ENCODE data around the gene ANKRD63. TPM values are rescaled to one million over a fixed set of nuclear protein-coding genes. Genes with fewer than 3 reads are reported as not detected.

The ANKRD63 gene
- total RNA-seq, 4 donors from 2014 or later: 1.6 TPM; not detected in 3

DNA sequence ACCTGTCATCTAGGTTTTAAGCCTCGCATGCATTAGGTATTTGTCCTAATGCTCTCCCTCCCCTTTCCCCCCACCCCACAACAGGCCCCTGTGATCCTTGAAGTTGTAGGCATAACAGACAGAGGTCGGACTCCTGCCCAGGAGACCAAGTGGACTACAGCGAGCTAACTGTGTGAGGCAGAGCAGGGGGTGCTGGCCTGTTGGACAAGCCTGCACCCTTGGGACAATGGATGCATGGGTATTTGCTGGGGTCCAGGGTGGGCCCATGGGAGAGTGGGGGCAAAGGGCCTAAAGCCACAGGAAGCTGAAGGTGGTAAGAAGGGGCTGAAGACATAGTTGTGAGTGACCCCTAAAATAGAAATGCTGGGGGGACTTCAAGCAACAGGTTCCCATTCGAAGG, 22.4 kb upstream of the ANKRD63 start:
- Histone ChIP-seq H3K36me3 (no peaks in the 10 kb centered on the region), H3K27me3 (peaks cover 14% of the 10 kb centered on the region), H3K27ac (no peak overlapping the region), H3K9me3 (peaks cover 0 to 8% (median 0%) of the 10 kb centered on the region in 3 donors), H3K4me1 (peaks cover 0 to 10% (median 0%) of the 10 kb centered on the region in 3 donors), H3K4me3 (no peak overlapping the region)
- 80 to 100% methylated on average over 1 of the region's 4 CpGs for WGBS, 2 donors (ENCODE audit: low coverage in 1 of 2)
- no peak for ATAC-seq
- TF ChIP-seq POLR2AphosphoS5 (IDR thresholded peaks at IDR 0.05) (no peak), POLR2A (IDR thresholded peaks at IDR 0.05) (no peak), EP300 (IDR thresholded peaks at IDR 0.05) (no peak)
- TF ChIP-seq, protein P1, sequence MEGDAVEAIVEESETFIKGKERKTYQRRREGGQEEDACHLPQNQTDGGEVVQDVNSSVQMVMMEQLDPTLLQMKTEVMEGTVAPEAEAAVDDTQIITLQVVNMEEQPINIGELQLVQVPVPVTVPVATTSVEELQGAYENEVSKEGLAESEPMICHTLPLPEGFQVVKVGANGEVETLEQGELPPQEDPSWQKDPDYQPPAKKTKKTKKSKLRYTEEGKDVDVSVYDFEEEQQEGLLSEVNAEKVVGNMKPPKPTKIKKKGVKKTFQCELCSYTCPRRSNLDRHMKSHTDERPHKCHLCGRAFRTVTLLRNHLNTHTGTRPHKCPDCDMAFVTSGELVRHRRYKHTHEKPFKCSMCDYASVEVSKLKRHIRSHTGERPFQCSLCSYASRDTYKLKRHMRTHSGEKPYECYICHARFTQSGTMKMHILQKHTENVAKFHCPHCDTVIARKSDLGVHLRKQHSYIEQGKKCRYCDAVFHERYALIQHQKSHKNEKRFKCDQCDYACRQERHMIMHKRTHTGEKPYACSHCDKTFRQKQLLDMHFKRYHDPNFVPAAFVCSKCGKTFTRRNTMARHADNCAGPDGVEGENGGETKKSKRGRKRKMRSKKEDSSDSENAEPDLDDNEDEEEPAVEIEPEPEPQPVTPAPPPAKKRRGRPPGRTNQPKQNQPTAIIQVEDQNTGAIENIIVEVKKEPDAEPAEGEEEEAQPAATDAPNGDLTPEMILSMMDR (IDR thresholded peaks at IDR 0.05): no peak

- WGBS, 2 donors (ENCODE audit: low coverage in 1 of 2): 100% methylated on average over 1 of the region's 2 CpGs; no CpG with 5 or more reads in 1 of the 2 donors
- no peak overlapping the region for H3K27ac ChIP-seq
- H3K36me3 ChIP-seq: peaks cover 0 to 4% of the 10 kb centered on the region in 2 donors
- TF ChIP-seq EP300 (IDR thresholded peaks at IDR 0.05) (no peak), POLR2AphosphoS5 (IDR thresholded peaks at IDR 0.05) (no peak), POLR2A (IDR thresholded peaks at IDR 0.05) (no peak)
- TF ChIP-seq, protein P1 (IDR thresholded peaks at IDR 0.05): no peak
- ATAC-seq: no peak
- peaks cover 0 to 22% (median 0%) of the 10 kb centered on the region in 3 donors for H3K9me3 ChIP-seq
- H3K27me3 ChIP-seq: peaks cover 14% of the 10 kb centered on the region
- H3K4me1 ChIP-seq: peaks cover 0 to 10% (median 0%) of the 10 kb centered on the region in 3 donors
- H3K4me3 ChIP-seq: no peak overlapping the region
Measured at GRCh38 chr15:40303576-40303975, 20.7 kb upstream of the ANKRD63 start.

GRCh38 chr15:40302981-40303380, 20.1 kb upstream of the ANKRD63 start:
- TF ChIP-seq POLR2A (IDR thresholded peaks at IDR 0.05): no peak
- TF ChIP-seq EP300 (IDR thresholded peaks at IDR 0.05): no peak
- no peak for TF ChIP-seq POLR2AphosphoS5 (IDR thresholded peaks at IDR 0.05)
- TF ChIP-seq, protein P1 (IDR thresholded peaks at IDR 0.05): no peak
- Histone ChIP-seq H3K36me3 (peaks cover 0 to 6% of the 10 kb centered on the region in 2 donors), H3K4me3 (no peak overlapping the region), H3K27me3 (peaks cover 14% of the 10 kb centered on the region), H3K9me3 (peaks cover 0 to 22% (median 0%) of the 10 kb centered on the region in 3 donors), H3K4me1 (peaks cover 0 to 9% (median 0%) of the 10 kb centered on the region in 3 donors), H3K27ac (no peak overlapping the region)
- WGBS, 2 donors (ENCODE audit: low coverage in 1 of 2): 40 to 51% methylated on average over 1 to 5 of the region's 11 CpGs
- no peak for ATAC-seq

DNA sequence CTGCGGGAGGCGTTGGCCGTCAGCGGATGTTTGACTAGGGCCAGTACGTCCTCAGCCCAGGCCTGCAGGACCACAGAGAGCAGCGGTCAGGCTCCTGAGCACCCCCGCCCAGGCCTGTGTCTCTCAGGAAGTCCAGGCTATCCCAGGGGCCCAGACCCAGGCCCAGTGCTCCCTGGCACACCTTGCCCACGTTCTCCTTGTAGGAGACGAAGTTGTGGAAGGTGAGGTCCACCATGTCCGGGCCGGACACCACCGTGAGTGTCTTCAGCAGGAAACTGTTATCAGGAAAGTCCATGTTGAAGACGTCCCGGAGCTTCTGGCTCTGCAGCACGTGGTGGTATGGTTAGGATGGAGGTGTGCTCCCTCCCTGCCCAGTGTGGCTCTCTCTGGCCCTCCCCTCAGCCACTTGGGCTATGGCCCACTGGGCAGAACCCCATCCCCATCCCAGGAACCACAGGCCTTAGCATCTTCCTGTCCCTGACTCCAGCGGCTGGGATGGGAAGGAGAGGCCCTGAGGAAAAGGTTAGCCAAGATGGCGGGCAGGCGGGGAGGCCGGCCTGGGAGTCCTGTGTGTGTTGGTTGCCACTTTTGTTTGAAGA, 19.5 kb upstream of the ANKRD63 start:
- 83 to 100% methylated on average over 1 to 5 of the region's 19 CpGs for WGBS, 2 donors (ENCODE audit: low coverage in 1 of 2)
- ATAC-seq: no peak

More for the DNA sequence above, 19.5 kb upstream of the ANKRD63 start:
- TF ChIP-seq POLR2AphosphoS5 (IDR thresholded peaks at IDR 0.05) (no peak), EP300 (IDR thresholded peaks at IDR 0.05) (no peak), POLR2A (IDR thresholded peaks at IDR 0.05) (no peak)
- TF ChIP-seq, protein P1 (IDR thresholded peaks at IDR 0.05): no peak
- Histone ChIP-seq H3K36me3 (peaks cover 0 to 6% of the 10 kb centered on the region in 2 donors), H3K4me3 (no peak overlapping the region), H3K4me1 (peaks cover 0 to 3% (median 0%) of the 10 kb centered on the region in 3 donors), H3K27me3 (peaks cover 14% of the 10 kb centered on the region), H3K9me3 (peaks cover 0 to 22% (median 0%) of the 10 kb centered on the region in 3 donors), H3K27ac (no peak overlapping the region)

All from gastroesophageal sphincter (tissue), 4 donors.